ENCODE data around the gene SPATA2L. TPM values are rescaled to one million over a fixed set of nuclear protein-coding genes. Genes with fewer than 3 reads are reported as not detected.

The SPATA2L gene
- total and polyA plus RNA-seq, 10 of the 15 experiments (the other 5 are each of a cell fraction or from before 2014, with no cell fraction given), result 0.20 to 6.9 (median 3.9) TPM; not detected in 1

DNA sequence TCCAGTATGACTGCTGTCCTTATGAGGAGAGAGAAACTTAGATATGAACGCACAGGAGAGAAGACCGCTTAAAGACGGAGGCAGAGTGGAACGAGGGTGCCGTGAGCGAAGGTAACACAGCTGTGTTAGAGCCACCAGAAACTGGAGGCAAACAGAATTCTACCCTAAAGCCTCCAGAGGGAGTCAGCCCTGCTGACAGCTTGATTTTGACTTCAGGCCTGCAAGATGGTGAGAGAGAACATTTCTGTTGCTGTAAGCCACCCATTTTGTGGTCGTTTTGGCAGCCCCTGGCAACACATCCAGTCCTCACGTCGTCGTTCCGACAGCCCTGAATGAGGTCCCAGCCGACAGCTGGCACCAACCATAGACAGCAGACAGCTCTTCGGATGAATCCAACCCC, 2.8 kb upstream of the SPATA2L start:
- ATAC-seq (no peak), FAIRE-seq (no peak)
- in situ Hi-C loops (cut with MboI), result loop anchor here (5.0 to 10.0 kb wide), 2 partner anchors 91 to 158 kb away; no protein-coding TSS in a partner anchor

More for the DNA sequence above, 2.8 kb upstream of the SPATA2L start:
- no peak overlapping the region for H3K27ac ChIP-seq (ENCODE audit: control insufficient read depth, insufficient read depth)
- no peaks in the 10 kb centered on the region for H4K20me1 ChIP-seq (ENCODE audit: control insufficient read depth, insufficient read depth)
- H3K9ac ChIP-seq (ENCODE audit: control insufficient read depth, insufficient read depth, low read length), result no peak overlapping the region
- BruUV-seq (replicated peaks), result no TSS peak
- SMC1A ChIA-PET (ENCODE audit: uncharacterized antibody, unreplicated experiment), result interaction anchor here (4.4 to 4.7 kb wide), 2 partner anchors 87 to 156 kb away, joined by 39 to 44 read pairs; no protein-coding TSS in a partner anchor
- H3K27me3 ChIP-seq (replicated peaks in 1 of 2; ENCODE audit: control insufficient read depth in 2 of 2, insufficient read depth in 2 of 2, low read length in 1 of 2), result no peaks in the 10 kb centered on the region
- intact Hi-C loops (cut with micrococcal nuclease; ENCODE audit: unreplicated experiment), result loop anchor here (10.0 kb wide), 1 partner anchor 211 kb away; the partner anchor contains the start of gene MC1R
- RAD21 ChIA-PET (ENCODE audit: unreplicated experiment), result interaction anchor here (2.7 to 3.3 kb wide), 2 partner anchors 90 to 156 kb away, joined by 17 to 33 read pairs; no protein-coding TSS in a partner anchor
- H3K4me3 ChIP-seq, result no peak overlapping the region
- CTCF ChIA-PET, result interaction anchor here (0.8 to 2.3 kb wide), 3 partner anchors 60 to 156 kb away, joined by 3 to 21 read pairs (median 4); no protein-coding TSS in a partner anchor
- H3K4me1 ChIP-seq (ENCODE audit: control insufficient read depth, insufficient read depth, low read length), result peaks cover 15% of the 10 kb centered on the region
- no peaks in the 10 kb centered on the region for H3K36me3 ChIP-seq (ENCODE audit: control insufficient read depth in 2 of 2, insufficient read depth in 2 of 2, low read length in 1 of 2)
- no peak for DNase-seq (ENCODE audit: low read depth, low spot score)
- H3K4me2 ChIP-seq (ENCODE audit: control insufficient read depth, insufficient read depth), result no peak overlapping the region
- POLR2A ChIA-PET, result interaction anchor here (0.6 to 0.7 kb wide), 2 partner anchors 19 to 161 kb away, joined by 3 to 6 read pairs; no protein-coding TSS in a partner anchor
- H3K79me2 ChIP-seq (ENCODE audit: control insufficient read depth, insufficient read depth, low read length), result no peaks in the 10 kb centered on the region
- H2AFZ ChIP-seq (ENCODE audit: control insufficient read depth, low read depth, low read length), result no peak overlapping the region
- TF ChIP-seq FOS (IDR thresholded peaks at IDR 0.05; ENCODE audit: borderline replicate concordance, extremely low read depth, insufficient read length) (no peak), EZH2 (IDR thresholded peaks at IDR 0.05; ENCODE audit: borderline replicate concordance, control insufficient read depth, low read depth, low read length) (no peak), KAT2A (conservative IDR thresholded peaks at IDR 0.05; ENCODE audit: control insufficient read depth, low read depth, low read length) (no peak), STAT3 (IDR thresholded peaks at IDR 0.05; ENCODE audit: low read depth, low read length) (no peak), POU2F2 (IDR thresholded peaks at IDR 0.05; ENCODE audit: borderline replicate concordance, low read depth, low read length) (no peak), NR2C1 (IDR thresholded peaks at IDR 0.05) (no peak), JUNB (IDR thresholded peaks at IDR 0.05) (no peak), SIX5 (IDR thresholded peaks at IDR 0.05; ENCODE audit: low read depth, low read length, severe bottlenecking) (no peak), CHD1 (IDR thresholded peaks at IDR 0.05; ENCODE audit: low read depth, low read length) (no peak), MXI1 (IDR thresholded peaks at IDR 0.05; ENCODE audit: low read depth, low read length) (no peak), CREM (IDR thresholded peaks at IDR 0.05; ENCODE audit: low read depth) (no peak), EED (IDR thresholded peaks at IDR 0.05; ENCODE audit: low read depth) (no peak), TCF12 (IDR thresholded peaks at IDR 0.05; ENCODE audit: low read depth, low read length) (no peak)
- TF ChIP-seq, protein P1, sequence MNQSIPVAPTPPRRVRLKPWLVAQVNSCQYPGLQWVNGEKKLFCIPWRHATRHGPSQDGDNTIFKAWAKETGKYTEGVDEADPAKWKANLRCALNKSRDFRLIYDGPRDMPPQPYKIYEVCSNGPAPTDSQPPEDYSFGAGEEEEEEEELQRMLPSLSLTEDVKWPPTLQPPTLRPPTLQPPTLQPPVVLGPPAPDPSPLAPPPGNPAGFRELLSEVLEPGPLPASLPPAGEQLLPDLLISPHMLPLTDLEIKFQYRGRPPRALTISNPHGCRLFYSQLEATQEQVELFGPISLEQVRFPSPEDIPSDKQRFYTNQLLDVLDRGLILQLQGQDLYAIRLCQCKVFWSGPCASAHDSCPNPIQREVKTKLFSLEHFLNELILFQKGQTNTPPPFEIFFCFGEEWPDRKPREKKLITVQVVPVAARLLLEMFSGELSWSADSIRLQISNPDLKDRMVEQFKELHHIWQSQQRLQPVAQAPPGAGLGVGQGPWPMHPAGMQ (IDR thresholded peaks at IDR 0.05; ENCODE audit: borderline replicate concordance), result no peak
- TF ChIP-seq, protein P2, sequence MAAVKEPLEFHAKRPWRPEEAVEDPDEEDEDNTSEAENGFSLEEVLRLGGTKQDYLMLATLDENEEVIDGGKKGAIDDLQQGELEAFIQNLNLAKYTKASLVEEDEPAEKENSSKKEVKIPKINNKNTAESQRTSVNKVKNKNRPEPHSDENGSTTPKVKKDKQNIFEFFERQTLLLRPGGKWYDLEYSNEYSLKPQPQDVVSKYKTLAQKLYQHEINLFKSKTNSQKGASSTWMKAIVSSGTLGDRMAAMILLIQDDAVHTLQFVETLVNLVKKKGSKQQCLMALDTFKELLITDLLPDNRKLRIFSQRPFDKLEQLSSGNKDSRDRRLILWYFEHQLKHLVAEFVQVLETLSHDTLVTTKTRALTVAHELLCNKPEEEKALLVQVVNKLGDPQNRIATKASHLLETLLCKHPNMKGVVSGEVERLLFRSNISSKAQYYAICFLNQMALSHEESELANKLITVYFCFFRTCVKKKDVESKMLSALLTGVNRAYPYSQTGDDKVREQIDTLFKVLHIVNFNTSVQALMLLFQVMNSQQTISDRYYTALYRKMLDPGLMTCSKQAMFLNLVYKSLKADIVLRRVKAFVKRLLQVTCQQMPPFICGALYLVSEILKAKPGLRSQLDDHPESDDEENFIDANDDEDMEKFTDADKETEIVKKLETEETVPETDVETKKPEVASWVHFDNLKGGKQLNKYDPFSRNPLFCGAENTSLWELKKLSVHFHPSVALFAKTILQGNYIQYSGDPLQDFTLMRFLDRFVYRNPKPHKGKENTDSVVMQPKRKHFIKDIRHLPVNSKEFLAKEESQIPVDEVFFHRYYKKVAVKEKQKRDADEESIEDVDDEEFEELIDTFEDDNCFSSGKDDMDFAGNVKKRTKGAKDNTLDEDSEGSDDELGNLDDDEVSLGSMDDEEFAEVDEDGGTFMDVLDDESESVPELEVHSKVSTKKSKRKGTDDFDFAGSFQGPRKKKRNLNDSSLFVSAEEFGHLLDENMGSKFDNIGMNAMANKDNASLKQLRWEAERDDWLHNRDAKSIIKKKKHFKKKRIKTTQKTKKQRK (IDR thresholded peaks at IDR 0.05; ENCODE audit: low read depth, low read length), result no peak
- TF ChIP-seq, protein P3, sequence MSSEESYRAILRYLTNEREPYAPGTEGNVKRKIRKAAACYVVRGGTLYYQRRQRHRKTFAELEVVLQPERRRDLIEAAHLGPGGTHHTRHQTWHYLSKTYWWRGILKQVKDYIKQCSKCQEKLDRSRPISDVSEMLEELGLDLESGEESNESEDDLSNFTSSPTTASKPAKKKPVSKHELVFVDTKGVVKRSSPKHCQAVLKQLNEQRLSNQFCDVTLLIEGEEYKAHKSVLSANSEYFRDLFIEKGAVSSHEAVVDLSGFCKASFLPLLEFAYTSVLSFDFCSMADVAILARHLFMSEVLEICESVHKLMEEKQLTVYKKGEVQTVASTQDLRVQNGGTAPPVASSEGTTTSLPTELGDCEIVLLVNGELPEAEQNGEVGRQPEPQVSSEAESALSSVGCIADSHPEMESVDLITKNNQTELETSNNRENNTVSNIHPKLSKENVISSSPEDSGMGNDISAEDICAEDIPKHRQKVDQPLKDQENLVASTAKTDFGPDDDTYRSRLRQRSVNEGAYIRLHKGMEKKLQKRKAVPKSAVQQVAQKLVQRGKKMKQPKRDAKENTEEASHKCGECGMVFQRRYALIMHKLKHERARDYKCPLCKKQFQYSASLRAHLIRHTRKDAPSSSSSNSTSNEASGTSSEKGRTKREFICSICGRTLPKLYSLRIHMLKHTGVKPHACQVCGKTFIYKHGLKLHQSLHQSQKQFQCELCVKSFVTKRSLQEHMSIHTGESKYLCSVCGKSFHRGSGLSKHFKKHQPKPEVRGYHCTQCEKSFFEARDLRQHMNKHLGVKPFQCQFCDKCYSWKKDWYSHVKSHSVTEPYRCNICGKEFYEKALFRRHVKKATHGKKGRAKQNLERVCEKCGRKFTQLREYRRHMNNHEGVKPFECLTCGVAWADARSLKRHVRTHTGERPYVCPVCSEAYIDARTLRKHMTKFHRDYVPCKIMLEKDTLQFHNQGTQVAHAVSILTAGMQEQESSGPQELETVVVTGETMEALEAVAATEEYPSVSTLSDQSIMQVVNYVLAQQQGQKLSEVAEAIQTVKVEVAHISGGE (CRISPR knock-in tag; IDR thresholded peaks at IDR 0.05), result no peak
- TF ChIP-seq, protein P4, sequence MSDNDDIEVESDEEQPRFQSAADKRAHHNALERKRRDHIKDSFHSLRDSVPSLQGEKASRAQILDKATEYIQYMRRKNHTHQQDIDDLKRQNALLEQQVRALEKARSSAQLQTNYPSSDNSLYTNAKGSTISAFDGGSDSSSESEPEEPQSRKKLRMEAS (IDR thresholded peaks at IDR 0.05; ENCODE audit: low read depth, low read length), result no peak
- H3K9me3 ChIP-seq (replicated peaks; ENCODE audit: control insufficient read depth, insufficient read depth, low read length), result no peaks in the 10 kb centered on the region
- WGBS (ENCODE audit: insufficient coverage, insufficient replicate concordance, low lambda C conversion rate, missing lambda C conversion rate), result 80% methylated on average over 13 of the region's 13 CpGs
